Body of pancreas (tissue), 4 donors: Measurements from ENCODE around the gene FHOD3. TPM values are rescaled to one million over a fixed set of nuclear protein-coding genes. Genes with fewer than 3 reads are reported as not detected.

Source experiments
- ATAC-seq: fragments of 150-250 bp; one replicate; pipeline ENCODE4 v1.9.1; 2016
- DNase-seq, 4 donors: peaks; one replicate each; pipeline ENCODE4 v3.0.0-alpha.2; 2019
- H3K27ac ChIP-seq, 4 donors: fragments of 200-600 bp; sonication (generic); 1 replicate in 3 of 4; 2 replicates in 1 of 4; pipeline versions ENCODE4 v1.5.1 to v1.6.1; 2016 to 2019; ENCODE audit warnings: mild to moderate bottlenecking in 1 of 4, mixed read lengths in 1 of 4, moderate library complexity in 1 of 4
- H3K27me3 ChIP-seq, 2 donors: fragments of 200-600 bp; sonication (generic); one replicate each; pipeline ENCODE4 v1.6.0; 2016; ENCODE audit warnings: mild to moderate bottlenecking in 1 of 2
- H3K36me3 ChIP-seq, 2 donors: fragments of 200-600 bp; sonication (generic); replicated peaks in 1 of 2; 2 replicates each; pipeline ENCODE4 v1.5.1; 2016; ENCODE audit warnings: low read depth in 2 of 2; ENCODE audit not compliant: insufficient read depth in 1 of 2
- H3K4me1 ChIP-seq: fragments of 200-600 bp; sonication (generic); one replicate; pipeline ENCODE4 v1.6.0; 2016
- H3K4me3 ChIP-seq, 2 donors: fragments of 200-600 bp; sonication (generic); 1 replicate in 1 of 2; 2 replicates in 1 of 2; pipeline ENCODE4 v1.5.1; 2016 to 2019
- H3K9me3 ChIP-seq, 3 donors: fragments of 200-600 bp; sonication (generic); 1 replicate in 2 of 3; 2 replicates in 1 of 3; pipeline ENCODE4 v1.5.1; 2016
- POLR2A ChIP-seq, 3 donors: fragments of 450-650 bp; IDR thresholded peaks; one replicate each; pipeline ENCODE4 v1.6.1; 2016; ENCODE audit warnings: antibody characterized with exemption in 3 of 3, mild to moderate bottlenecking in 2 of 3
- WGBS, 2 donors: methylation state at CpG; one replicate each; pipeline ENCODE4 v1.1.5; 2017; 5-methylcytosine and 5-hydroxymethylcytosine counted together
- intact Hi-C: fragments of 100-400 bp; cut with DNase I; formaldehyde crosslinking; loops from one replicate; pipeline ENCODE4 v1.15.1; 2023
- total RNA-seq, 2 donors: library from RNA; depleted of rRNA; stranded (reverse); fragments of >200 nt; gene quantifications; one replicate each; pipeline ENCODE4 v1.1.0, GENCODE V29; 2016
- TF ChIP-seq, protein P1 (sequence below), 7 experiments: fragments of 450-650 bp in 4 of 7; fragments of 200-600 bp in 3 of 7; sonication (generic) in 3 of 7; IDR thresholded peaks; one replicate each; pipeline ENCODE4 v1.5.1; 2016 to 2019; ENCODE audit warnings: antibody characterized with exemption in 7 of 7

The FHOD3 gene
- total RNA-seq, 2 donors from 2014 or later = 0.52 to 2.0 TPM

GRCh38 chr18:36629836-36630235 is 332.3 kb downstream of the FHOD3 start:
- Histone ChIP-seq H3K36me3 (no peaks in the 10 kb centered on the region), H3K4me3 (no peak overlapping the region), H3K4me1 (no peaks in the 10 kb centered on the region), H3K9me3 (no peaks in the 10 kb centered on the region), H3K27me3 (no peaks in the 10 kb centered on the region), H3K27ac (no peak overlapping the region)
- no peak for ATAC-seq
- no peak for TF ChIP-seq POLR2A (IDR thresholded peaks at IDR 0.05)
- TF ChIP-seq, protein P1, sequence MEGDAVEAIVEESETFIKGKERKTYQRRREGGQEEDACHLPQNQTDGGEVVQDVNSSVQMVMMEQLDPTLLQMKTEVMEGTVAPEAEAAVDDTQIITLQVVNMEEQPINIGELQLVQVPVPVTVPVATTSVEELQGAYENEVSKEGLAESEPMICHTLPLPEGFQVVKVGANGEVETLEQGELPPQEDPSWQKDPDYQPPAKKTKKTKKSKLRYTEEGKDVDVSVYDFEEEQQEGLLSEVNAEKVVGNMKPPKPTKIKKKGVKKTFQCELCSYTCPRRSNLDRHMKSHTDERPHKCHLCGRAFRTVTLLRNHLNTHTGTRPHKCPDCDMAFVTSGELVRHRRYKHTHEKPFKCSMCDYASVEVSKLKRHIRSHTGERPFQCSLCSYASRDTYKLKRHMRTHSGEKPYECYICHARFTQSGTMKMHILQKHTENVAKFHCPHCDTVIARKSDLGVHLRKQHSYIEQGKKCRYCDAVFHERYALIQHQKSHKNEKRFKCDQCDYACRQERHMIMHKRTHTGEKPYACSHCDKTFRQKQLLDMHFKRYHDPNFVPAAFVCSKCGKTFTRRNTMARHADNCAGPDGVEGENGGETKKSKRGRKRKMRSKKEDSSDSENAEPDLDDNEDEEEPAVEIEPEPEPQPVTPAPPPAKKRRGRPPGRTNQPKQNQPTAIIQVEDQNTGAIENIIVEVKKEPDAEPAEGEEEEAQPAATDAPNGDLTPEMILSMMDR (IDR thresholded peaks at IDR 0.05) = no peak
- 71 to 72% methylated on average over 4 of the region's 4 CpGs for WGBS, 2 donors
- intact Hi-C loops = no loop called here
- no peak for DNase-seq

DNA sequence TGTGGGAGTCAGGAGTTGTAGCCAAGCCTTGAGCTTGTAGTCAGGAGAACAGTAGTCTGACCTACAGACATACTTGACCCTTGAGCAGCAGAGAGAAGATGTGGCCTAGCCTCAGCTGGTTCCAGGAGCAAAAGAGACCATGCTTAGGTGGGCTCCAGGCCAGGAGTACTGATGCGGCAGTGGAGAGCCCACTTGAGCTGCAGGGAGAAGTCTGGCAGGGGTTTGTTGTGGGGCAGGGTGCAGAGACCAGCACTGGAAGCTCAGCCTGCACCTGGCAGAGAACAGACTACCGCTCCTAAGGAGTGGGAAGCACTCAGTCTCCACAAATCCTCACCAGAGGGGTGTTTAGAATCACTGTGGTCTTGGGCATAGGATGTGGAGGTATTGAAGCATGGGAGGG is 333.4 kb downstream of the FHOD3 start:
- no peak for ATAC-seq
- intact Hi-C loops = no loop called here
- TF ChIP-seq, protein P1 (IDR thresholded peaks at IDR 0.05) = no peak
- no peak for TF ChIP-seq POLR2A (IDR thresholded peaks at IDR 0.05)
- H3K4me3 ChIP-seq = no peak overlapping the region
- WGBS, 2 donors = 88 to 100% methylated on average over 2 of the region's 2 CpGs
- H3K27ac ChIP-seq = no peak overlapping the region
- H3K36me3 ChIP-seq = no peaks in the 10 kb centered on the region
- H3K9me3 ChIP-seq = no peaks in the 10 kb centered on the region
- no peaks in the 10 kb centered on the region for H3K4me1 ChIP-seq
- no peaks in the 10 kb centered on the region for H3K27me3 ChIP-seq
- DNase-seq = no peak

- no peak overlapping the region for H3K27ac ChIP-seq
- 85 to 88% methylated on average over 4 of the region's 4 CpGs for WGBS, 2 donors
- intact Hi-C loops = no loop called here
- no peak overlapping the region for H3K4me3 ChIP-seq
- H3K4me1 ChIP-seq = no peaks in the 10 kb centered on the region
- ATAC-seq (no peak), DNase-seq (no peak)
- no peaks in the 10 kb centered on the region for H3K9me3 ChIP-seq
- no peaks in the 10 kb centered on the region for H3K27me3 ChIP-seq
- H3K36me3 ChIP-seq = no peaks in the 10 kb centered on the region
- TF ChIP-seq POLR2A (IDR thresholded peaks at IDR 0.05) = no peak
- TF ChIP-seq, protein P1 (IDR thresholded peaks at IDR 0.05) = no peak
These were observed 336.5 kb downstream of the FHOD3 start for GRCh38 chr18:36633961-36634412.

DNA sequence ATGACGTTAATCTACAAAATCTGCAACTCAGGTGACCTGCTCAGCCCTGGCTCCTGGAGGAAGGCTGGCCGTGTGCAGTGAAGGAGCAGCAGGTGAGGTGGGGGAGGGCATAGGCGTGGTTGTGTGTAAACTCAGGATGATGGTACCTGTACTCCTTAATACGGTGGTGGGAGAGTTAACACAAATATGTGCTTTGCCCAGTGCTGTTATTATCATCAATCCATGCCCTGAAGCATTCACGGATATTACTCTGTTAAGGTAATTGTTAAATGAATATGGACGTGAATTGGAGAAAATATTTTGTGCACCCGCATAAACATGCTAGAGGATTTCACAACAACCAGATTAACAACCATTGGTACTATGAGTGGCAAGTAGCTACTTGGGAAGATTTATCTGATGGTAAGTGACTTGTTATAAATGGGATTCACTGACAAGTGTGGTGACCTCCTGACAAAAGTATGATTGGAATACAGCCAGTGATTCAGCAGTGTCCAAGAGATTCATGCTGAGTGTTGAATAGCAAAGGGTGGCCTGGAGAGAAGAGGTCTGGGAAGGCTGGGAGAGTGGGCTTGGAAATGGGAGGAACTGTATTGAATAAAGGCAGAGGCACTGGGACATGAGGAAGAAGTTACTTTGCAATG is 337.2 kb downstream of the FHOD3 start:
- Histone ChIP-seq H3K4me1 (no peaks in the 10 kb centered on the region), H3K4me3 (no peak overlapping the region), H3K9me3 (no peaks in the 10 kb centered on the region), H3K27ac (no peak overlapping the region), H3K27me3 (no peaks in the 10 kb centered on the region), H3K36me3 (no peaks in the 10 kb centered on the region)
- intact Hi-C loops = no loop called here
- TF ChIP-seq, protein P1 (IDR thresholded peaks at IDR 0.05) = no peak
- no peak for TF ChIP-seq POLR2A (IDR thresholded peaks at IDR 0.05)
- ATAC-seq (no peak), DNase-seq (no peak)
- WGBS, 2 donors = 69 to 82% methylated on average over 7 of the region's 7 CpGs
